Neuronal stem cell (in vitro differentiated cells): ENCODE data around the gene CNTNAP2.

Source experiments
- DNase-seq: peaks from one replicate; pipeline ENCODE4 v3.0.0-alpha.2; 2013; ENCODE audit warnings: low spot score
- H2AFZ ChIP-seq: one replicate; pipeline ENCODE4 v1.6.1; 2013; ENCODE audit warnings: mild to moderate bottlenecking, low read length, inconsistent platforms
- H2AK5ac ChIP-seq: 2 replicates; pipeline ENCODE4 v1.6.1; 2013; ENCODE audit warnings: low read depth, mild to moderate bottlenecking, inconsistent platforms, low read length, moderate library complexity, mixed read lengths
- H2BK120ac ChIP-seq: 2 replicates; pipeline ENCODE4 v1.6.1; 2013; ENCODE audit warnings: low read depth, mild to moderate bottlenecking, inconsistent platforms, low read length, moderate library complexity, mixed read lengths
- H2BK12ac ChIP-seq: one replicate; pipeline ENCODE4 v1.6.1; 2013; ENCODE audit warnings: low read length, inconsistent platforms
- H2BK15ac ChIP-seq: 2 replicates; pipeline ENCODE4 v1.6.1; 2013; ENCODE audit warnings: mild to moderate bottlenecking, low read length, inconsistent platforms, mixed read lengths
- H2BK5ac ChIP-seq: one replicate; pipeline ENCODE4 v1.6.1; 2013; ENCODE audit warnings: inconsistent platforms, mild to moderate bottlenecking, low read length, moderate library complexity
- H3K14ac ChIP-seq: one replicate; pipeline ENCODE4 v1.6.1; 2013; ENCODE audit warnings: low read length, inconsistent platforms
- H3K18ac ChIP-seq: 2 replicates; pipeline ENCODE4 v1.6.1; 2013; ENCODE audit warnings: low read length, inconsistent platforms
- H3K23ac ChIP-seq: 2 replicates; pipeline ENCODE4 v1.6.1; 2013; ENCODE audit warnings: low read depth, mild to moderate bottlenecking, mixed read lengths, low read length, inconsistent platforms; ENCODE audit not compliant: poor library complexity
- H3K27ac ChIP-seq: replicated peaks from 3 replicates; pipeline ENCODE4 v1.5.1; 2013; ENCODE audit warnings: low read length, inconsistent platforms
- H3K27me3 ChIP-seq, 3 experiments: 2 replicates each; pipeline ENCODE4 v1.6.1; 2013; ENCODE audit warnings: low read length in 3 of 3, mild to moderate bottlenecking in 2 of 3, inconsistent platforms in 1 of 3, low read depth in 1 of 3, mixed read lengths in 1 of 3, moderate library complexity in 1 of 3; ENCODE audit not compliant: control insufficient read depth in 3 of 3, insufficient read depth in 3 of 3
- H3K36me3 ChIP-seq, 2 donors: replicated peaks in 1 of 2; 2 replicates each; pipeline ENCODE4 v1.6.1; 2013; ENCODE audit warnings: low read length in 2 of 2; ENCODE audit not compliant: control insufficient read depth in 2 of 2, insufficient read depth in 2 of 2
- H3K4ac ChIP-seq: 2 replicates; pipeline ENCODE4 v1.6.1; 2013; ENCODE audit warnings: inconsistent platforms, mild to moderate bottlenecking, low read length, moderate library complexity
- H3K4me1 ChIP-seq, 2 donors: 1 replicate in 1 of 2; 2 replicates in 1 of 2; pipeline ENCODE4 v1.6.1; 2013; ENCODE audit warnings: low read length in 2 of 2, low read depth in 1 of 2; ENCODE audit not compliant: control insufficient read depth in 2 of 2, insufficient read depth in 1 of 2
- H3K4me2 ChIP-seq: one replicate; pipeline ENCODE4 v1.6.1; 2013; ENCODE audit warnings: mild to moderate bottlenecking, low read length, inconsistent platforms; ENCODE audit not compliant: insufficient read depth, poor library complexity, severe bottlenecking
- H3K4me3 ChIP-seq, 2 donors: 2 replicates each; pipeline ENCODE4 v1.5.1; 2013; ENCODE audit warnings: low read length in 2 of 2, mild to moderate bottlenecking in 2 of 2, inconsistent platforms in 1 of 2, moderate library complexity in 1 of 2
- H3K79me1 ChIP-seq: one replicate; pipeline ENCODE4 v1.6.1; 2013; ENCODE audit warnings: low read depth, mild to moderate bottlenecking, inconsistent platforms, low read length, moderate library complexity
- H3K9ac ChIP-seq: one replicate; pipeline ENCODE4 v1.6.1; 2013; ENCODE audit warnings: mild to moderate bottlenecking, low read depth, low read length, inconsistent platforms; ENCODE audit not compliant: poor library complexity
- H3K9me3 ChIP-seq, 2 donors: replicated peaks in 1 of 2; 2 replicates each; pipeline versions ENCODE3 to v1.6.1; 2013; ENCODE audit warnings: low read length in 2 of 2, mild to moderate bottlenecking in 2 of 2, inconsistent platforms in 1 of 2, low read depth in 1 of 2, mixed read lengths in 1 of 2, moderate library complexity in 1 of 2; ENCODE audit not compliant: control insufficient read depth in 2 of 2, insufficient read depth in 1 of 2
- H4K8ac ChIP-seq: one replicate; pipeline ENCODE4 v1.6.1; 2013; ENCODE audit warnings: low read depth, mild to moderate bottlenecking, inconsistent platforms, low read length, moderate library complexity
- H4K91ac ChIP-seq: one replicate; pipeline ENCODE4 v1.6.1; 2013; ENCODE audit warnings: low read length, low read depth, mild to moderate bottlenecking, inconsistent platforms; ENCODE audit not compliant: poor library complexity
- WGBS, 2 donors: extraction: QIAGEN DNeasy Blood & Tissue Kit; methylation state at CpG; one replicate each; pipeline ENCODE4 v1.1.7; 2013; ENCODE audit warnings: missing lambda C conversion rate in 2 of 2, mixed read lengths in 1 of 2; ENCODE audit not compliant: insufficient read length in 2 of 2, insufficient replicate concordance in 1 of 2; ENCODE audit errors: extremely low coverage in 2 of 2; 5-methylcytosine and 5-hydroxymethylcytosine counted together

The CNTNAP2 gene

GRCh38 chr7:147678943-147679342, 1562.3 kb downstream of the CNTNAP2 start:
- H3K18ac ChIP-seq = no peak overlapping the region
- H3K23ac ChIP-seq = no peak overlapping the region
- H3K36me3 ChIP-seq = no peaks in the 10 kb centered on the region
- H3K9me3 ChIP-seq = no peaks in the 10 kb centered on the region
- no peak overlapping the region for H2AK5ac ChIP-seq
- no peak overlapping the region for H4K8ac ChIP-seq
- no peak overlapping the region for H2BK120ac ChIP-seq
- no peaks in the 10 kb centered on the region for H3K79me1 ChIP-seq
- no CpG with 5 or more reads among the region's 1 CpG for WGBS, 2 donors
- no peaks in the 10 kb centered on the region for H3K27me3 ChIP-seq
- no peak overlapping the region for H2AFZ ChIP-seq
- H3K14ac ChIP-seq = no peak overlapping the region
- no peak overlapping the region for H4K91ac ChIP-seq
- H3K27ac ChIP-seq = no peak overlapping the region
- H2BK12ac ChIP-seq = no peak overlapping the region
- no peak overlapping the region for H3K9ac ChIP-seq
- no peak overlapping the region for H2BK15ac ChIP-seq
- H3K4me2 ChIP-seq = no peak overlapping the region
- no peak for DNase-seq
- no peaks in the 10 kb centered on the region for H3K4me1 ChIP-seq
- no peak overlapping the region for H3K4ac ChIP-seq
- no peak overlapping the region for H3K4me3 ChIP-seq
- H2BK5ac ChIP-seq = no peak overlapping the region

- Histone ChIP-seq H2BK15ac (no peak overlapping the region), H3K36me3 (no peaks in the 10 kb centered on the region), H3K23ac (no peak overlapping the region), H3K79me1 (no peaks in the 10 kb centered on the region), H3K4ac (no peak overlapping the region), H3K9me3 (no peaks in the 10 kb centered on the region), H3K4me2 (no peak overlapping the region), H4K8ac (no peak overlapping the region), H3K4me1 (no peaks in the 10 kb centered on the region), H3K4me3 (no peak overlapping the region), H2AFZ (no peak overlapping the region), H3K14ac (no peak overlapping the region), H2BK5ac (no peak overlapping the region), H2BK12ac (no peak overlapping the region), H2BK120ac (no peak overlapping the region), H3K27ac (no peak overlapping the region), H4K91ac (no peak overlapping the region), H3K27me3 (no peaks in the 10 kb centered on the region), H2AK5ac (no peak overlapping the region), H3K18ac (no peak overlapping the region), H3K9ac (no peak overlapping the region)
- no peak for DNase-seq
- no CpG with 5 or more reads among the region's 1 CpG for WGBS, 2 donors
Measured at GRCh38 chr7:147681530-147681929, 1564.9 kb downstream of the CNTNAP2 start.

- Histone ChIP-seq H4K91ac (no peak overlapping the region), H2BK5ac (no peak overlapping the region), H2BK15ac (no peak overlapping the region), H3K14ac (no peak overlapping the region), H3K23ac (no peak overlapping the region), H3K18ac (no peak overlapping the region), H3K4me2 (no peak overlapping the region), H2AFZ (no peak overlapping the region), H3K4me3 (no peak overlapping the region), H3K4ac (no peak overlapping the region), H3K27ac (no peak overlapping the region), H3K27me3 (no peaks in the 10 kb centered on the region), H3K9me3 (peaks cover 0 to 2% of the 10 kb centered on the region in 2 donors), H2AK5ac (no peak overlapping the region), H2BK120ac (no peak overlapping the region), H3K79me1 (no peaks in the 10 kb centered on the region), H3K4me1 (peaks cover 0 to 1% of the 10 kb centered on the region in 2 donors), H4K8ac (no peak overlapping the region), H3K36me3 (no peaks in the 10 kb centered on the region), H2BK12ac (no peak overlapping the region), H3K9ac (no peak overlapping the region)
- no CpG with 5 or more reads among the region's 5 CpGs for WGBS, 2 donors
- DNase-seq = no peak
Measured at GRCh38 chr7:147700702-147701101, 1584.1 kb downstream of the CNTNAP2 start.

GRCh38 chr7:147707926-147708325, 1591.3 kb downstream of the CNTNAP2 start:
- Histone ChIP-seq H3K4me3 (no peak overlapping the region), H3K4me1 (no peaks in the 10 kb centered on the region), H3K4ac (no peak overlapping the region), H2AFZ (no peak overlapping the region), H3K14ac (no peak overlapping the region), H3K9ac (peak overlapping the region; percentile 16), H3K18ac (no peak overlapping the region), H2BK12ac (no peak overlapping the region), H3K27me3 (no peaks in the 10 kb centered on the region), H2BK15ac (no peak overlapping the region), H3K27ac (no peak overlapping the region), H3K4me2 (no peak overlapping the region), H3K23ac (no peak overlapping the region), H2BK5ac (peak overlapping the region; percentile 4), H3K9me3 (peaks cover 0 to 10% of the 10 kb centered on the region in 2 donors), H3K36me3 (no peaks in the 10 kb centered on the region), H4K91ac (no peak overlapping the region), H4K8ac (no peak overlapping the region), H2AK5ac (peak overlapping the region; percentile 14), H3K79me1 (no peaks in the 10 kb centered on the region), H2BK120ac (no peak overlapping the region)
- no peak for DNase-seq
